IPS-18a (cell line): ENCODE data around the gene LY86.
"Not testable (repeated sequence)": the region's sequence is repeated elsewhere in the genome, so short reads cannot be mapped to it uniquely, and the experiment has no call there.

Experiments used
- H3K27ac ChIP-seq: one replicate; pipeline ENCODE4 v1.5.1; 2013; ENCODE audit warnings: low read length
- H3K27me3 ChIP-seq: one replicate; pipeline ENCODE4 v1.6.1; 2013; ENCODE audit warnings: mild to moderate bottlenecking, low read length; ENCODE audit not compliant: control insufficient read depth, insufficient read depth
- H3K36me3 ChIP-seq: one replicate; pipeline ENCODE4 v1.6.1; 2013; ENCODE audit warnings: low read depth, low read length; ENCODE audit not compliant: control insufficient read depth
- H3K4me1 ChIP-seq: one replicate; pipeline ENCODE4 v1.6.1; 2013; ENCODE audit warnings: low read depth, low read length; ENCODE audit not compliant: control insufficient read depth
- H3K4me3 ChIP-seq: one replicate; pipeline ENCODE4 v1.5.1; 2013; ENCODE audit warnings: low read length
- H3K9ac ChIP-seq: one replicate; pipeline ENCODE4 v1.6.1; 2013; ENCODE audit warnings: mild to moderate bottlenecking, low read length, moderate library complexity
- H3K9me3 ChIP-seq: one replicate; pipeline ENCODE4 v1.6.1; 2013; ENCODE audit warnings: low read depth, low read length; ENCODE audit not compliant: control insufficient read depth

Gene LY86

DNA sequence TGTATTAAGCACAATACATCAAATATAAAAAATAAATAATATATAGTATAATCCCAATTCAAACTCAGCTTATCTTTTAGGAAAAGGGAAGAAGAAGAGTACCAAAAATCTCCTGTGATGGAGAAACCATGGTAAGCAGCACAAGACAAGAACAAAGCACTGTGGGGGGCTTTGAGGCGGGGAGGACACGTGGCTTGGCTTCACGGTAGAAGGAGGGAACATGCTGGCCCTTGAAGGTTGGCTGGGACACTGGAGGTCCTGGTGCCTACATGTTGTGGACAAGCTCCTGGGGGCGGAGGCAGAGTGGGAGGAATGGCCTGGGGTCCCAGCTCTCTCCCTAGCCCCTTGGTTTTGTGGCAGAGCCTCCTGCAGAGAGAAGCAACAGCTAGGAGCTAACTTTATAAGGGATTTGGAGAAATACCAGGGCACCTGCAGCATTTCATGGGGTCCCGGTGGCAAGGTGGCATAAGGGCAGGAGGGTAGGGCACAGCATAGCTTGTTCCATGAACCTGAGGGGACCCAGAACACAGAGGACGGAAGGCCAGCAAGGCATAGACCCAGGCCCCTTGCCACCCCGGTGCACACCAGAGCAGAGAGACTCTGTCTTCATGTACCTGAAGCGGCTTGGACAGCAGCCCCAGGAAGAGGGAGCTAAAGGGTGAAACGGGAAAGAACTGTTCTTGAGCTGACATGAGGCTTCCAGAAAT lies 72.0 kb downstream of the LY86 start:
- no peak overlapping the region for H3K4me3 ChIP-seq
- H3K9ac ChIP-seq, result no peak overlapping the region
- H3K27me3 ChIP-seq, result no peaks in the 10 kb centered on the region
- H3K36me3 ChIP-seq, result no peaks in the 10 kb centered on the region
- no peak overlapping the region for H3K27ac ChIP-seq
- H3K9me3 ChIP-seq, result no peaks in the 10 kb centered on the region
- peaks cover under 1% of the 10 kb centered on the region for H3K4me1 ChIP-seq

GRCh38 chr6:6661191-6661590 lies 72.7 kb downstream of the LY86 start:
- Histone ChIP-seq H3K9me3 (no peaks in the 10 kb centered on the region), H3K36me3 (no peaks in the 10 kb centered on the region), H3K27ac (no peak overlapping the region), H3K4me1 (peaks cover 5% of the 10 kb centered on the region), H3K27me3 (no peaks in the 10 kb centered on the region), H3K4me3 (no peak overlapping the region), H3K9ac (no peak overlapping the region)

- Histone ChIP-seq H3K4me3 (no peak overlapping the region), H3K4me1 (peaks cover 5% of the 10 kb centered on the region), H3K9ac (no peak overlapping the region), H3K36me3 (no peaks in the 10 kb centered on the region), H3K9me3 (no peaks in the 10 kb centered on the region), H3K27me3 (no peaks in the 10 kb centered on the region), H3K27ac (no peak overlapping the region)
Observed at GRCh38 chr6:6661684-6662083, 73.2 kb downstream of the LY86 start.

- Histone ChIP-seq H3K4me1 (peaks cover 5% of the 10 kb centered on the region), H3K27me3 (no peaks in the 10 kb centered on the region), H3K36me3 (no peaks in the 10 kb centered on the region), H3K9ac (no peak overlapping the region), H3K9me3 (no peaks in the 10 kb centered on the region), H3K4me3 (no peak overlapping the region), H3K27ac (no peak overlapping the region)
Observed at GRCh38 chr6:6663421-6664135, 75.1 kb downstream of the LY86 start.

DNA sequence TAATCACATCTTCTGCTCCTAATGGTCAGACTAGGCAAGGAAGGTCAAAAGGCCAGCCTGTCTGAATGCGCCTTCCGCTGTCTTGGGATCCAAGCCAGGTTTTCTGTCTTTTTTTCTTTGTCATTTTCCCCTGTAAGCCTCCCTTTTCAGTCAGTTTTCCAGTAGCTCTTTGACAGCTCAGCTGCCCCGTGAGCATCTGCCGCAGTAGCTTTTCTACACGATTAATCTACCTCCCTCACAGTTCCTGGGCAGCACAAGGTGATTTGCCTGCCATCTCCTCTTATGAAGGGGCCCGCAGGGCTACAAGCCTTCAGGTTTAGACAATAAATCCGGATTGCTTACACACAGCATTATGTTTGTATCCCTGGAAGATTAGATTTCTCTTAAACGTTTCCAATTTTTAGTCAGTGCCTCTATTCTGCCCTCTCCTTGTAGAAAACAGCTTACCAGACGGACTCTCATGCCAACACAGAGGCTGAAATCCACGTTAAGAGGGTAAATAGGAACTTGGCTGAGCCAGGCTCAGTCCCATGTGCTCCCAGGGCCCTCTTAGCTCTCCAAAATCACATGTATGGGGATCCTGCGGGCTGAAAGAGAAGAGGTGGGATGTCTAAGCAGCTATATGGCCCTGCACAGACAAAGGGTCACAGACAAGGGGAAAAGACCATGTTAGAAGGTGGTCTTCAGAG lies 77.2 kb downstream of the LY86 start:
- no peak overlapping the region for H3K9ac ChIP-seq
- H3K9me3 ChIP-seq, result no peaks in the 10 kb centered on the region
- H3K36me3 ChIP-seq, result no peaks in the 10 kb centered on the region
- H3K27ac ChIP-seq, result no peak overlapping the region
- no peak overlapping the region for H3K4me3 ChIP-seq
- no peaks in the 10 kb centered on the region for H3K27me3 ChIP-seq
- peaks cover 5% of the 10 kb centered on the region for H3K4me1 ChIP-seq

GRCh38 chr6:6670150-6670549 lies 81.6 kb downstream of the LY86 start:
- H3K9me3 ChIP-seq, H3K27ac ChIP-seq, H3K4me3 ChIP-seq, H3K36me3 ChIP-seq, H3K9ac ChIP-seq, H3K27me3 ChIP-seq, H3K4me1 ChIP-seq: not testable (repeated sequence)

GRCh38 chr6:6674872-6675271 lies 86.4 kb downstream of the LY86 start:
- H3K9me3 ChIP-seq, result no peaks in the 10 kb centered on the region
- H3K27ac ChIP-seq, result no peak overlapping the region
- H3K9ac ChIP-seq, result no peak overlapping the region
- peaks cover 23% of the 10 kb centered on the region for H3K4me1 ChIP-seq
- H3K36me3 ChIP-seq, result no peaks in the 10 kb centered on the region
- no peaks in the 10 kb centered on the region for H3K27me3 ChIP-seq
- no peak overlapping the region for H3K4me3 ChIP-seq

- H3K9me3 ChIP-seq, result no peaks in the 10 kb centered on the region
- H3K9ac ChIP-seq, result no peak overlapping the region
- H3K4me3 ChIP-seq, result no peak overlapping the region
- H3K4me1 ChIP-seq, result peaks cover 23% of the 10 kb centered on the region
- H3K27ac ChIP-seq, result no peak overlapping the region
- no peaks in the 10 kb centered on the region for H3K36me3 ChIP-seq
- H3K27me3 ChIP-seq, result no peaks in the 10 kb centered on the region
Observed at GRCh38 chr6:6676910-6677441, 88.5 kb downstream of the LY86 start.

DNA sequence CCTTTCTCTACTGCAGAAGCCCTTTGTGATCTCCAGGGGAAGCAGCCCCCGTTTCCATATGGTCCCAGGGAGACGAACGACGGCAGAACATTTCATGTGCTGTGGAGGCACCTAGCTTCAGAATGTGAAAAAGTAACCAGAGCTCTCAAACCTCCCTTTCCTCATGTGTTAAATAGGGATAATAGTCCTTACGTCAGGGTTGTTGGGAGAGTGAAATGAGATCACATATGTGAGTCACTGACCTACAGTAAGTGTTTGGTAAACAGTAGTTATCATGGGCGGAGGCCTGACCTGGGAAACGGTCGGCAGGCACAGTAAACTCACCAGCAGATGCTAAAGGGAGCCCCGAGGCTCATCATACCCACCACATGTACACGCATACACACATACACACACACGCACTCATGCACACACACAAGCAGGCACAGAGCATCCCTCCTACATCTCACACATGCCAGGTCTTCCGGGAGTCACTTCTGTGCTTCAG lies 89.7 kb downstream of the LY86 start:
- no peaks in the 10 kb centered on the region for H3K27me3 ChIP-seq
- H3K27ac ChIP-seq, result no peak overlapping the region
- H3K36me3 ChIP-seq, result no peaks in the 10 kb centered on the region
- H3K4me1 ChIP-seq, result peaks cover 23% of the 10 kb centered on the region
- no peak overlapping the region for H3K4me3 ChIP-seq
- no peaks in the 10 kb centered on the region for H3K9me3 ChIP-seq
- H3K9ac ChIP-seq, result no peak overlapping the region

DNA sequence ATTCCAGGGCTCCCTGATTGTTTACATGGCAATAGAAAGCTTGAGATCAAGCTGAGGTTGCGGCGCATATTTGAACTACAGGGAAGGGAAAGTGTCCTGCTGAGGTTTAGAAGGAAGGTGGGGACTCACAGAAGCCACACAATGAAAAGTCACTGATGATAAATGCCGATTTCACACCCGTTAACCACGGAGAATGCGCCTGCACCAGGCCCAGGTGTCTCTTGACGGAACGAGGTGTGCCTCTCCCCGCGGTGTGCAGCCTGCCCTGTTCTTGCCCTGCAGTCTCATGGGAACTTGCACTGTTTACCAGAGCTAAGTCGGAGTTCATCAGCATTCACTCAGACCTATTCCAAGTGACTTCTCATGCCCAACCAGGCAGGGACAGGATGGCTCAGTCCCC lies 90.3 kb downstream of the LY86 start:
- Histone ChIP-seq H3K27me3 (no peaks in the 10 kb centered on the region), H3K9ac (no peak overlapping the region), H3K27ac (no peak overlapping the region)

GRCh38 chr6:6679633-6680032 lies 91.1 kb downstream of the LY86 start:
- Histone ChIP-seq H3K27ac (no peak overlapping the region), H3K4me1 (peaks cover 23% of the 10 kb centered on the region), H3K4me3 (no peak overlapping the region)

More for the DNA sequence above, 90.3 kb downstream of the LY86 start:
- Histone ChIP-seq H3K4me3 (no peak overlapping the region), H3K4me1 (peaks cover 23% of the 10 kb centered on the region), H3K9me3 (no peaks in the 10 kb centered on the region), H3K36me3 (no peaks in the 10 kb centered on the region)

More at GRCh38 chr6:6679633-6680032, 91.1 kb downstream of the LY86 start:
- Histone ChIP-seq H3K9ac (no peak overlapping the region), H3K36me3 (no peaks in the 10 kb centered on the region), H3K9me3 (no peaks in the 10 kb centered on the region), H3K27me3 (no peaks in the 10 kb centered on the region)
